ENCODE measurements around the gene FKBP5.

DNA sequence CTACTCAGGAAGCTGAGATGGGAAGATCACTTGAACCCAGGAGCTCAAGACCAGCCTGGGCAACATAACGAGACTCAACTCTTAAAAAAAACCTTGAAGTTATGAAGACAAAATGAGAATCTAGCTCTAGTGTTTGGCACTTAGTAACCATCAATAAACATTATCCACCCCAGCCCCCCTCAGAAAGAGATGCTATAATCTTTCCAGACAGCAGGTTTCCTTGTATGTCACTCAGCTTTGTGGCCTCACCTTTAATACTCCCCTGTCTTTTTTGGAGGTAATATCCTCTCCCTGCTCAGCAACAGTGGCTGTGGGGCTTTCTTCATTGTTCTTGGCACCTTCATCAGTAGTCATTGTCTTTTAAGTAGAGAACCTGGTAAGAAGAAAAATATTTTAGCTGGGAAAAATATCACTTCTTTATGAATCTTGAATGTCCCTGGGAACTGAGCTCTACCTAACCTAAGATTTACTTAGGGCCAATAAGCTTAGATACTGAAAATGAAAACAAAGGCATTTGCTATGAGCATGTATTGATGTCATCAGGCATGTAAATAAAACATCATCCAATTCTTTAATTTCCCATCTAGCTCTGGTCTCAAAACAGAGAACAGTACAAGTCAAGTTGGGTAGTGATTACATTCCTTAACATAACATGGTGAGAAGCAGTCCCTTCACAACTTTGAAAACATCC lies 46.1 kb downstream of the FKBP5 start:
- TF ChIP-seq GLIS3 (CRISPR knock-in tag; IDR thresholded peaks at IDR 0.05) (no peak), CSDC2 (CRISPR knock-in tag; IDR thresholded peaks at IDR 0.05) (no peak)
